HG03025 (cell line): ENCODE results near the gene SLC9A9.
"Not testable (repeated sequence)": the region's sequence is repeated elsewhere in the genome, so short reads cannot be mapped to it uniquely, and the experiment has no call there.

Experiments used
- ATAC-seq: cut with Tn5 transposase; IDR thresholded peaks from one replicate; pipeline ENCODE4 v1.9.1; 2021; ENCODE audit warnings: mild to moderate bottlenecking, moderate library complexity; ENCODE audit not compliant: unreplicated experiment, low FRiP score

The SLC9A9 gene

DNA sequence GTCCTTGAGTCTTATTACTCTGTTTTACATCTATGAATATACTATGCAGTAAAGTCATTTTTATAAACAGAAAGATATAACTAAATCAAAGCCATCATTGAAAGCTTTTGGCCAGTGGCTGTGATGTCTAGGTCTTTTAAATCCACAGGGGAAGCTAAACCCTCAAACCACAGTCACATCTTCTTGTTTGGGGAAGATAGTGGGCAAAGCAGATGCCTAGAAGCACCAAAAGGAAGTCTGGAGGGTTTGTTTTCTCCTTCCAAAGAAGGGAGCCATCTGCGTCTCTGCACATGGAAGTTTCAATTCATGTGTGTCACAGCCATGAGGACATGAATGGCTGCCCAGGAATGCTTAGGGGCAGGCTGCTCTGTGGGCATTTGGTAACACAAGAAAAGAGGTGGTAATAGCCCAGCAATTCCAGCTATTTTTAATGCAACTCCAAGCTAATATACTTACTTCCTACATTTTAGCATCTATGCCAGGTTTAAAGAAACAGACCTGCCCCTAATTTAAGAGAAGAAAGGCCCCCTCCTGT is 322.2 kb downstream of the SLC9A9 start:
- ATAC-seq = no peak

DNA sequence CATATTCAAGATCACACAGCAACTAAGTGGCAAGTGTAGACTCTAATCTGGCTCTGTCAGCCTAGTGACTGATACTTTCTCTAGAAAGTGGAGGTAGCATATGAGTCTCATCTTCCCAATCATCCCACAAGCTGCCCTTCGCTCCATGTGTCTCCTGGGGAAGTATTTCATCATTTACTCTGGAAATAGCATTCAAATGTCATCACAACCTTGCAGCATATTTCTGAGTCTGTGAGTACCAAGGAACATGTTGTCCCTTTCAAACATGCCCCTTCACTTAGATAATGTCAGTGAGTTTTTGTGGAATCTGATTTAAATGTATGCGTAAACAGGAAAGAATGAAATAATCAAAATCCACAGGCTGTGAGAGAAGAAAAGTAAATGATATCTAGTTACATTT is 322.9 kb downstream of the SLC9A9 start:
- ATAC-seq = no peak

DNA sequence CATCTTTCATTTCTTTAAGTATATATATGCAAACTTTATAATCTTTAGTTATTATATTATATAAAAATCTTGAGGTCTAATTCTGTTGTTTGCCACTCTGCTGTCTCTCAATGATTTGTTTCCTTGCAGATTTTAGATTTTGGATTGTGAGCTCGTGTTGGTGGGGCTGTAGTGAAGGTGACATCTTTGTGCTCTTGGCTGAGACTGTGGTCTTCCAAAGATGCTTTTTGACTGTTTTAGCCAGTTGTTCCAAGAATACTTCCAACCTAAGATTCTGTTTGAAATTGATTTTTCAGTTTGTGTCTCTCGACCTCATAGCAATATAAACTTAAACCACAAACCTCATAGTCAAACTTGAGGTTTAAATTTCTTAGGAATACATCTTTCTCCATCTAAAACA is 326.5 kb downstream of the SLC9A9 start:
- ATAC-seq = no peak

DNA sequence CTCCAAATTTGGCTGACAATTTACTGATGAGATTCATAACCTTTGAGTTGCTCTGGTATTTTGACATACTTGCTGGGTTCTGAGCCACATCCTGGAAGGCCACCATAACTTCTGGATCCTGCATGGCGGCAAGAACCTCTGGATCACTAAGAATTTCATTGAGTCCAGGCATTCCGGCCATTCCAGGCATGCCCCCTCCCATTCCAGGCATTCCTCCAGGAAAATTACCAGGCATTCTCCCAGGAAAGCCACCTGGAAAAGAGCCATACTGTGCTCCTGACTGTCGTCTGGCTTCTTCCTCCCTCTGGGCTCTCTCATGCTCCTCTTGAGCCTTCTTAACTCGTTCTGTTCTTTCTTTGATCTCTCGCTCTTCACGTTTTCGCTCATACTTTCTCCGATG is 331.1 kb downstream of the SLC9A9 start:
- ATAC-seq = not testable (repeated sequence)

DNA sequence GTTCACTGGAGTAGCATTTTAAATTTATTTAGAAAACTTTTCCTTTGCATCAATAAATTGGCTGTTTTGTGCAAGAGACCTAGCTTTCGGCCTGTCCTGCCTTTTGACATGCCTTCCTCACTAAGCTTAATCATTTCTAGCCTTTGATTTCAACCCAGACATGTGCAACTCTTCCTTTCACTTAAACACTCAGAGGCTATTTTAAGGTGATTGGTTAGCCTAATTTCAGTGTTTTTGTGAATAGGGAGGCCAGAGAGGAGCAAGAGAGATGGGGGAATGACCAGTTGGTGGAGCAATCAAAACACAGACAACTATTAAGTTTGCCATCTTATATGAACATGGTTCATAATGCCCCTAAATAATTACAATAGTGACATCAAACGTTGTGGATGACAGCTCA is 333.4 kb downstream of the SLC9A9 start:
- ATAC-seq = no peak

DNA sequence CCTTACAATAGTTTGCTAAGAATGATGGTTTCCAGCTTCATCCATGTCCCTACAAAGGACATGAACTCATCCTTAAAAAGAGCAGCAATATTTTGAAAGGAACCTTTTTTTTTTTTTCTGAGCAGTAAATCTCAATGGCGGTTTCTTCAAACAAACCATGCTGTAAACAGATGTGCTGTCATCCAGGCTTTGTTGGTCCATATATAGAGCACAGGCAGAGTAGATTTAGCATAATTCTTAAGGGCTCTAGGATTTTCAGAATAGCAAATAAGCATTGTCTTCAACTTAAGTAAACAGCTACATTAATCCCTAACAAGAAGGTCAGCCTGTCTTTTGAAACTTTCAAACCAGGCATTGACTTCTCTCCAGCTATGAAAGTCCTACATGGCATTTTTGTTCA is 334.2 kb downstream of the SLC9A9 start:
- ATAC-seq = no peak

DNA sequence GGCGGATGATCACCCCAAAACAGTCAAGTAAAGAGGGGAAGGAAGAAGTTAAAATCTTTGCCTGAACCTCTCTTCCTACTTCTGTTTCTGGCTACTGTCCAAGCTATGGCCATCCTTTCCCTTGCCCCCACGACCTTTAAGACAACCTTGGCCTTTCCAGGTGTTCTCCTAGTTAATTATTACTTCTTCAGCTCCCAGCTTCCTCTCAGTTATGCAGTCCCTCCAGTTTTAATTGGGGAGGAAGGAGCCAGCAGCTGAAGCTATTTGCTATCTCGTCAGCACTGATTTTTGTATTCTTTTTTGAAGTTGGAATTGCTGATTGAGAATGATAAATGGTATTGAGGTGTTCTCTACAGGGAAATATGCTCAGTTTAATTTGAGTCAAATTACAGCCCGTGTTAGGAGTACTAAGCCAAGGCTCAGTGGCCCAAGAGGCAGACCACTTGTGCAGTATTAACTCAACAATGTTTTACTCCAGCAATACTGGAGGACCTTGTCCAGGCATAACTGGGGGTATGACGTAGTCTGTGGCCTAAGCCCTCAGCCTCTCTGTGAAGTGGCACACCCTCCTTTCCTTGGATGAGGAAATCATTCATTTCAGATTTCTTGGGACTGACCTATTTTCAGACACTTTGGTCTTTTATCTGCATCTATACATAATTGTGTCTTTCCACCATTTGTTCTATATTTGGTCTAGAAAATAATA is 336.9 kb downstream of the SLC9A9 start:
- ATAC-seq = no peak

DNA sequence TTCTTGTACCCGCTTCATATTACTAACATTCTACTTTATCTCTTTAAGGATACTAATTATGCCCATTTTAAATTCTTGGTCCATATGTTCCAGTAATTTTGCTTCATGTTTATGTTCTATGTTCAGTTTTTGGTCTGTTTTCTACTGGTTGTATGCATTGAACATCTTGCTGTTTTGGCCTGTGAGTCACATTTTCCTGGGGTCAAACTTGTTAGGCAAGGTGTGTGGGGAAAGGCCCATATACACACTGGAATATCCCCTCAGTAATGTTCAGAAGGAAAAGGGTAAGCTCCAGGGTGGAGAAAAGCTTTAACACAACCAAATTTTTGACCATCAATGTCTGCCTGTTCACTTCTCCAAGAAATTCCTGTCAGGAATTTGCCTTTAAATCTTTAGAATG is 337.7 kb downstream of the SLC9A9 start:
- no peak for ATAC-seq

DNA sequence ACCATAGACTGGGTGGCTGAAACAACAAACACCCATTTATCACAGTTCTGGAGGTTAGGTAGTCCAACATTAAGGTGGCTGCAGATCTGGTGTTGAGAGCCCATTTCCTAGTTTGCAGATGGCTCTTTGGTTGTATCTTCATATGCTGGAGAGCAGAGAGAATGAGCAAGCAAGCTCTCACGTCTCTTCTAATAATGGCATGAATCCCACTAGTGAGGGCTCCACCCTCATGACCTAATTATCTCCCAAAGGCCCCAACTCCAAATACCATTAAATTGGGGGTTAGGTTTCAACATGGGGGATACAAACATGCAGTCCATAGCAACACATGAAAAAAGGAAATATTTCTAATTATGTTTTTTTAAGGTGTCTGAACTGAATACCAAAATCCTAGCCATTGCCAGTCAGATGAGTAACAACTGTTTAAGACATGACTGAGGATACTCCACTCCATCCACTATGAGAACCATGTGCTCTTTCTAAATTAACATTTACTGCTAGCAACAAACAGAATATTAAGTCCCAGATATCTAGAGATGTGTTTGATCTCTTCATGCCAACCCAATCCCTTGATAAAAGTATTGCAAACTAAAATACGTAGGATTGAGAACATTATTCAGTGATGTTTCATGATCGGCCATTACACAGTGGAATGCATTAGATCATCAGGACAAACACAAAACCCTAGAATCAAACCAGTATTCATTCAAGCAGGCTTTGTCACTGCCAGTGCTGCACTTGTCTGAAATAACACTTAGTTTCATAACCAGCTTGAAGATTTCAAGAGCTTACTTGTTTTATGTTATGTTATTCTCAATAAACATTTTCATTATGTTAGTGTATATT is 340.3 kb downstream of the SLC9A9 start:
- ATAC-seq = no peak

DNA sequence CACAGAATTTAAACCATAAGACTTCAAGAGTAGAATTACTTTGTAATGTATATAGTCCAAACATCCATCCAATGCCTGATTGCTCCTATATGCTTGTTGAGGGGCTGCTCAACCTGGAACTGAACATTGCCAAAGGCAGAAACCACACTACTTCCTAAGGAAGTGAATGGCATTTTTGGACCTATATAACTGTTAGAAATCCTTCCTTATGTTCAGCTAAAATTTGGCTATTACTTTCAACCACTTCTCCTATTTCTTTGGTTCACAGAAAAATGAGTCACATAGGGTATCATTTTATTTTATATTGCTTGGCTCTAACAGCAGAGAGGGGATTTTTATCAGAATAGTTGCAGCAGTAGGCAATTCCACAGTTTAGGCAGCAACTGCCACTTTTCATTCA is 342.1 kb downstream of the SLC9A9 start:
- ATAC-seq = no peak

DNA sequence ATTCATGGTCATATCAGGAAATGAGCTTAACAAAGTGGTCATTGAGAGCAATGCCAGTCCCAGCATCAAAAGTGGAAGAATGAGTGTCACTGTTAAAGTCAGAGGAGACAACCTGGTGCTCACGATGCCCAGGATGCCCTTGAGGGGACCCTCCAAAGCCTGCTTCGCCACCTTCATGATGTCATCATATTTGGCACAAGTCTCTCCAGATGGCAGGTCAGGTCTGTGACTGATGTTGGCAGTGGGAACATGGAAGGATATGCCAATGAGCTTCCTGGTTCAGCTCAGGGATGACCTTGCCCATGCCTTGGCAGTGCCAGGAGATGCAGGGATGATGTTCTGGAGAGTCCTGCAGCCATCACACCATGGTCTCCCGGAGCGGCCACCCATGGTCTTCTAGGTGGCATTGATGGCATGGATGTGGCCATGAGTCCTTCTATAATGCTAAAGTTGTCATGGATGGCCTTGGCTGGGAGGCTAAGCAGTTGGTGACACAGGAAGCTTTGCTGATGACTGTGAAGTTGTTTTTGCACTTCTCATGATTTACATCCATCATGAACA is 344.9 kb downstream of the SLC9A9 start:
- no peak for ATAC-seq

DNA sequence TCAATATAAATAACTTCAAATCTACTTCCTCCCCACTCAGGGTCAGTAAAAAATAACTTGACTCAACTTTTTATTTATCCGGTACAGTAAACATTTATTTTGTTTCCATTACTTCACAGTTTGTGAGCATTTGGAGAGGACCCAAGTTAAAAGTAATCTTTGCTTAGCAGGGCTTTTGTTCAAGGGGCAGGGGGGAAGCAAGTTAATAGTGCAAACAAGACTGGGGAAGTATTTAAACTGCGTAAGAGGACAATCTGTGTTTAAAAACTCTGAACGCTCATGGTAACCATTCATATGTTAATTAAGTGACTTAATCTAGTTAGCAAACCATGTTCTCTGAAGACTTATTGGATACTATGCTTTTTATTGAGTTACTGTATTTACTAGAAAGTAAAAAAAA is 346.2 kb downstream of the SLC9A9 start:
- no peak for ATAC-seq

DNA sequence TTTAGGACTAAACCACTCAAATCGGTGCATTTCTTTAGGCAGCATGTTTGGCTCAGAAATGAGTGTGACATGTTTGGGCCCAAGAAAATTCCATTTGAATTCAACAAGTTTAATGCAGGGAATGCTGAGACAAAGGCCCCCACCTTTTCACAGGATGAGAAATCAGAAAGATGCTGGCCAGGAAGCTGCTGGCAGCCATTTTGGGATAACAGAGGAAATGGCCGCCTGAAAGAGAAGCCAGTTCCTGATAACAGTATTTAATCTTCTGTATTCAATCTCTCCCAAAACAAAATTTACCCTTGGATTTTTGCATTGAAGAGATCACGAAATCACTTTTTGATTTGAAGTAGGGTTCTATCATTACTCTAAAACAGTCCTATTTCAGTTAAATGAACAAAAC is 350.9 kb downstream of the SLC9A9 start:
- ATAC-seq = no peak

DNA sequence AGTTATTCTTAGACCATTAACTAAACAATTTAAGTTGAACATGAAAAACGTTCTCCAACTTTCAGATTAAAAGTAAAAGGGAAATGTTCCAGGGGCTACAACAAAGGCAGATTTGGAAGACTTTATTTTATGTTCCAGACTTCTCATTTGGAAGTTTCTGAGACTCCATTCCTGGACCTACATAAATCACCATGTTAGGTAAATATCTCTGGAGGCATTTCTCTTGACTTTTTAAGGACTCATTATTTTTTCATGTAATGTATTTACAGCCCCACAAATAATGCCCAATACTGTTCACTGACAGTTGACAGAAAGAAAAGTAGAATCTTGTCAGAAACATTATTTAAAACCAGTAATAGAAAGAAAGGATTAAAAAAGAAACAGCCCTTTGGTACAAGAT is 352.1 kb downstream of the SLC9A9 start:
- ATAC-seq = no peak

DNA sequence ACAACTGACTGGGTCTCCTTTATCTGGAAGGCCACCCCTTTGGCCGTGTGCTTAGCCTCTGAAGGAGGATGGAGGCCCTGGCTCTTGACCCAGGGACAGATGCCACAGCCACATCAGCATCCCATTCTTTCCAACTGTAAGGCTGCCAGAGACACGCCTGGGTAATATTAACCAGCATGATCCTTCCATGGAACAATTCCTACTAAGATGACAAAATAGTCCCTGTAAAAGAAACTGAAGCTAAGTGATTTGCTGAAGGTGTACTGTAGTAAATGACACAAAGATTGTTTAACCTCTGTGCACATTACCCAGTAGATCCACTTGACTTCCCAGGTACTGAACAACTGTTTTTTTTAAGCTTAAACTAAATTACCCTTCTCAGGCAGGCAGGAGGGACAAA is 352.7 kb downstream of the SLC9A9 start:
- no peak for ATAC-seq

DNA sequence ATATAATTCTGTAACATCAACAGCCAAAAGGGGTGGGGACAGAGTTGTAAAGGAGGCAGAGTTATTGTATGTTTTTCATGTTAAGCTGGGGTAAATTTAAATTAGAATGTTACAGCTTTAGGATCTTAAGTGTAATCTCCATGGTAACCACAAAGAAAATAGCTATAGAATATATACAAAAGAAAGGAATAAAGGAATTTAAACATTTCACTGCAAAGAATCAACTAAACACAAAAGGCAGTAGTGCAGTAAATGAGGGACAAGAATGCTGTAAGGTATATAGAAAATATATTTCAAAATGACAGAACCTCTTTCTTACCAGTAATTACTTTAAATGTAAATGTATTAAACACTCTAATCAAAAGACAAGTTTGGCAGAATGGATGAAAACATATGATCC is 361.7 kb downstream of the SLC9A9 start:
- no peak for ATAC-seq

DNA sequence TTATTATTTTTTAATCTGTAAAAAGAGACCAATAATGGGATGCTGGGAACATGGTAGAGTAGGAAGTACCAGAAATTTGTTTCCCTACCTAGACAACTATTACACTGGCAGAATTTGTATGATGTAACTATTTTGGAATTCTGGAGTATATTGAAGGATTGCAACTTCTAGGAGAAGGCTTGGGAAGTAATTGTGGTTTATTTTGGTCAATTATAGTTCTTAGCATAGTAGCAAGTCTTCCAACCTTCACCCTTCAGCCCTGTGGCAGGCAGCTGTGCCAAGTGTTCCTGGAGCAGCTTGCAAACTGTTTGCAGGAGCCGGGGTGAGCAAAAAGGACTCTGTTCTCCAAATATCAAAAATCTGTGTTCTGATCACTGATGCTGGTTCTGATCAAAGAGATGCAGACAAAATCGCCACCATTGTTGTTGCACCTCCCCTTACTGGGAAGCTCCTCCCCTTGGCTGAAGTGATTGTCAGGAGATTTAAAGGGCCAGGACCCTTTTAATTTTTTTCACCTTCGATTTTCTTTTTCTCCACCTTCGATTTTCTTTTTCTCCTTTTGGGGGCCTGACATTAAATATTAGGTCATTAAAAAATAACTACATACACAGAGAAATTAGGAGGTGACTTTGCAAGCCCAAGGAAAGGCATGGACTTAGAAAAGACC is 363.3 kb downstream of the SLC9A9 start:
- no peak for ATAC-seq

DNA sequence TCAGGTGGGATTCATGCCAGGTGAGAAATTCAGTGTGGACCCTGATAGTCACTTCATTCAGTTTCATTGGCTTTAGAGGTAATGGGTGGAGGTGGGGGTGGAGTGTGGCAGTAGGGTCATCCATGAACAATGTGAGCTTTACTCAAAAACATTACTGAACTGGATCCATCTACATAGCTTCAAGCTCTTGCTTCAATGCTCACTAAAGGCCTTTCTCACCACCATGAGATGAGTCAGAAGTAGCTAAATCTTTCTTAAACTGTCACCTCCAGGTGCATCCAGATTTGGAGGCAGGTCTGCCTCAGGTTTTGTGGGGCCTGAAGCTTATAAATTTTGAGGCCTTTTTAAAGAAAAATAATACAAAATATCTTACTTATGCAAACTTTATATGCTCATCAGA is 365.1 kb downstream of the SLC9A9 start:
- no peak for ATAC-seq

DNA sequence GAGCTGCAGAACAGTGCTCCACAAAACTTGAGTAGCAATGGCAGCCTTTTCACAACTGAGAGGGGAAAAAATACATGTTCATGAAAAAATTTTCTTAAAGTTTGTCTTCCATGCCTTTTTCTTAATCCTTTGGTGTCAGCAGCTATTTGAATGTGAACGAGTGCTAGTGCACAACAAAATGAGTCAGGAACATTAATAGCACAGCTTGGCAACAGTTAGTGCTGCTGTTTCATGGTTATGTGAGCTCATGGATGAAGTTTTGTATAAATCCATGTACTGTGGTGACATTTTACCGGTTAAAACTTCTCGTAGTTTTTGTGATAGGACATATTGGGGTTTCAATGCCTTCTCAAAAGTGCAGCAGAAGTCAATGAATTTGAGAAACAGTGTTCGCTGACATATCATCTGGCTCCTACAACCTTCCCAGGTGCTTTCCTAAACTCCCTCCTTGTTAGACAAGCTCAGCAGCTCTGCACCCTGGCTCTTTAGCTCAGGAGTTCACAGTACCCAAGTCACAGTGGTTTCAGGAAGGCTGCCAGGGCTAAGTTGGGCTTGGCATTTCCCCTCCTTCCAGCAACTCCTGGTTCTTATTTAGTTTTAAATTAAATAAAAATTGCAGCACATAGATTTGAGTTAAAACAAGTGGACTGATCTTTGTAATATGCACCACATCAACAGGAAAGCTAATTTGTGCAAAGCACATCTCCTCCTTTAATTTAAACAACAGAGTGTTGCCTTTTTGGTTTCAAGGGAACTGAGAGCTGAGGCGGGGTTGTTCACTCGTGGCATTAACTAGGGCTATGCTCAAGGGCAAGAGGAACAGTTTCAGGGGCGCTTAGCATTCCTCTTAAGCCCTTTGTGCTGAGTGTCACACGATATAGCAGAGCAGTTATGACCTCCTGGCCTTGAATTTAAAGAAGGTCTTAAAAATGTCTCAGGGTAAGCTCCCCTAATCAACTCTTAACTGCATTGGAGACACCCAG is 365.9 kb downstream of the SLC9A9 start:
- ATAC-seq = no peak

DNA sequence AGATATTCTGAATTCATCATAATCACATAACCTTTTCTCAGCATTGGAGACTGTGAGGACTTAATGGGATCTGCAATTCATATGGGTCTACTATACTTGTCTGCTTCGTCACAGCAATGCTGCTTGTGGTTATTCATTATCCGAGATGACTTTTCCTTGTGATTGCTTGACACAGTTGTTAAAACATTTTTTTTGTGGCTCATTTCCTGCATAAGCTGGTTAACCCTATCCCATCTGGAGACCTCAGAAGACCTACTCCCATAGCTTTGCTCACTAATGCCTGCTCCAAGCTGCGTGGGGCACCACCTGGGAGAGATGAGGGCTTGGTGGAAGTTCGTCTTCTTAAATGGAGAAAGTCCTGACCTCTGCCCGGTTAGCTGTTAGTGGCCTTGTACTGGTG is 367.9 kb downstream of the SLC9A9 start:
- ATAC-seq = no peak
